Natural killer cell treated with Interleukin-12 subunit alpha and Interleukin-12 subunit beta and Interleukin-15 and Interleukin-18, amount 100 ng/mL, for 72 hours (primary cell): ENCODE measurements around the gene CEP72. TPM values are rescaled to one million over a fixed set of nuclear protein-coding genes. Genes with fewer than 3 reads are reported as not detected.
"Not testable (repeated sequence)": the region's sequence is repeated elsewhere in the genome, so short reads cannot be mapped to it uniquely, and the experiment has no call there.

Experiments
- ATAC-seq, 2 donors: fragments of 150-1000 bp; cut with Tn5 transposase in 1 of 2; sonication (Bioruptor Pico), chemical (Tn5 transposase) in 1 of 2; 2 replicates each; pipeline ENCODE4 v1.10.0; 2021
- DNase-seq: peaks from one replicate; pipeline ENCODE4 v3.0.0; 2022; ENCODE audit warnings: low spot score
- H3K27ac Mint-ChIP-seq, 2 donors: 1 replicate in 1 of 2; 2 replicates in 1 of 2; pipeline ENCODE4 v1.8.0; 2022; ENCODE audit warnings: mixed read lengths in 2 of 2, mild to moderate bottlenecking in 1 of 2, moderate library complexity in 1 of 2
- H3K27me3 Mint-ChIP-seq, 2 donors: 1 replicate in 1 of 2; 2 replicates in 1 of 2; pipeline ENCODE4 v1.8.0; 2022; ENCODE audit warnings: mixed read lengths in 2 of 2
- H3K36me3 Mint-ChIP-seq: one replicate; pipeline ENCODE4 v1.8.0; 2022; ENCODE audit warnings: mixed read lengths
- H3K4me1 Mint-ChIP-seq, 2 donors: 1 replicate in 1 of 2; 2 replicates in 1 of 2; pipeline ENCODE4 v1.8.0; 2022; ENCODE audit warnings: low read depth in 2 of 2, mixed read lengths in 2 of 2, mild to moderate bottlenecking in 1 of 2
- H3K4me3 Mint-ChIP-seq: one replicate; pipeline ENCODE4 v1.8.0; 2022; ENCODE audit warnings: mixed read lengths
- H3K9me3 Mint-ChIP-seq: 2 replicates; pipeline ENCODE4 v1.8.0; 2022; ENCODE audit warnings: mixed read lengths
- total RNA-seq, 2 donors: library from RNA; stranded (reverse); gene quantifications; one replicate each; pipeline ENCODE4 v1.2.3, GENCODE V29; 2022

Gene CEP72
- total RNA-seq, 2 donors from 2014 or later = 15.3 to 58.1 TPM

DNA sequence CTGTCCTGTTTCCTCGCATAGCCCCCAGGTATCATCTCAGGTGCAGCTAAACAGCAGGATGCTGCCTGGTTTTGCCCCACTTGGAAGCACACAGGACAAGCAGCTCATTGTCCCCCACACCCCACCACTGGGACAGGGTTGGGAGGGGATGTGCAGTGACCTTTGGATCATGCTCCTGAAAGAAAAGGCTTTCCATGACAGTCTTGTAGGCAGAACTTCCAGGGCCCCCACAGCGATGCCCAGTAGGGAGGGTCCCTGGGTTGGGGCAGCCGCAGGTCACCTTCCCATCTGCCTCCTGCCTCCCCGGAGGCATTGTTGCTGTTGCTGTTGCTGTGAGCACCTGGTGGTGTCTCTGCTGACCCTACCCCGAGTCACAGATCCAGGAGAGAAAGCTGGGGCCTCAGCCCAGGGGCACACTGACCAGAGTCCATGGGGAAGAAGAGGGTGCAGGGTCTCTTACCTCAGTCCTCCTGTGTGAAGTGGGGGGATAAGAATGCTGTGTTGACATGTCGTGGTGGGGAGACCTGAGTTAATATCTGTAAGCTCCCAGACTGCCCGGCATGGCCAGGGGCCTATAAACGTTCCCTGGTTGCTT lies 8.5 kb downstream of the CEP72 start:
- peak; percentile 56 for DNase-seq
- Mint-ChIP-seq H3K4me1 (peaks cover 8 to 14% of the 10 kb centered on the region in 2 donors), H3K27ac (no peak overlapping the region)

GRCh38 chr5:621341-621761 lies 9.2 kb downstream of the CEP72 start:
- Mint-ChIP-seq H3K27ac (no peak overlapping the region), H3K36me3 (peaks cover 4% of the 10 kb centered on the region), H3K9me3 (no peaks in the 10 kb centered on the region), H3K4me1 (peaks cover 6 to 7% of the 10 kb centered on the region in 2 donors), H3K27me3 (no peaks in the 10 kb centered on the region), H3K4me3 (no peak overlapping the region)
- peak; percentile 23 for DNase-seq
- no peak for ATAC-seq

More for the DNA sequence above, 8.5 kb downstream of the CEP72 start:
- no peak overlapping the region for H3K4me3 Mint-ChIP-seq
- H3K9me3 Mint-ChIP-seq = no peaks in the 10 kb centered on the region
- peaks cover 3% of the 10 kb centered on the region for H3K36me3 Mint-ChIP-seq
- no peaks in the 10 kb centered on the region for H3K27me3 Mint-ChIP-seq
- no peak for ATAC-seq

GRCh38 chr5:622359-622758 lies 10.2 kb downstream of the CEP72 start:
- H3K4me3 Mint-ChIP-seq = no peak overlapping the region
- H3K9me3 Mint-ChIP-seq = no peaks in the 10 kb centered on the region
- no peaks in the 10 kb centered on the region for H3K27me3 Mint-ChIP-seq
- peak; percentile 47 for DNase-seq
- H3K27ac Mint-ChIP-seq = no peak overlapping the region
- peaks cover 0 to 5% of the 10 kb centered on the region in 2 donors for H3K4me1 Mint-ChIP-seq
- peaks cover 4% of the 10 kb centered on the region for H3K36me3 Mint-ChIP-seq
- no peak for ATAC-seq

- Mint-ChIP-seq H3K27me3 (no peaks in the 10 kb centered on the region), H3K4me3 (no peak overlapping the region), H3K9me3 (no peaks in the 10 kb centered on the region), H3K36me3 (peaks cover 4% of the 10 kb centered on the region), H3K27ac (no peak overlapping the region), H3K4me1 (peaks cover 0 to under 1% of the 10 kb centered on the region in 2 donors)
- ATAC-seq = peak in 1 of 2 donors; percentile 17
- peak; percentile 40 for DNase-seq
These were observed 10.9 kb downstream of the CEP72 start for GRCh38 chr5:622946-623522.

GRCh38 chr5:623531-623930 lies 11.4 kb downstream of the CEP72 start:
- H3K4me3 Mint-ChIP-seq = no peak overlapping the region
- H3K36me3 Mint-ChIP-seq = peaks cover 4% of the 10 kb centered on the region
- H3K9me3 Mint-ChIP-seq = no peaks in the 10 kb centered on the region
- ATAC-seq = no peak
- H3K27me3 Mint-ChIP-seq = no peaks in the 10 kb centered on the region
- no peak overlapping the region for H3K27ac Mint-ChIP-seq
- H3K4me1 Mint-ChIP-seq = no peaks in the 10 kb centered on the region
- DNase-seq = no peak

GRCh38 chr5:624118-624950 lies 12.2 kb downstream of the CEP72 start:
- Mint-ChIP-seq H3K36me3 (peaks cover 4% of the 10 kb centered on the region), H3K4me3 (no peak overlapping the region), H3K9me3 (no peaks in the 10 kb centered on the region), H3K27me3 (no peaks in the 10 kb centered on the region), H3K27ac (no peak overlapping the region), H3K4me1 (no peaks in the 10 kb centered on the region)
- no peak for ATAC-seq
- DNase-seq = peak; percentile 26

DNA sequence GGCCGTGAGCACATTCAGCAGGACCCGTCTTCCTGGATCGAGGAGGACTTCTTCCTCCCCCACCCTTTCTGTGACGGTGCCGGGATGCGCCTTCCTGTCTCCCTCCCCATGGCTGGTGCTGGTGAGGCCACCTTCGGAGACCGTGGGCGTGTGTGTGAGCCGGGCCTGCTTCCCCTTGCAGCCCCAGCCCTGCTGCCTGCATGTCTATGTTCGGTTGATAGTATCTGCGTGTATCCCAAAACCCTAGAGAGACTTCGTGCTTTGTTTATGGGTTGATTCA lies 12.8 kb downstream of the CEP72 start:
- peak; percentile 54 for DNase-seq
- Mint-ChIP-seq H3K36me3 (peaks cover 4% of the 10 kb centered on the region), H3K9me3 (no peaks in the 10 kb centered on the region), H3K4me3 (no peak overlapping the region), H3K27me3 (no peaks in the 10 kb centered on the region), H3K27ac (no peak overlapping the region), H3K4me1 (no peaks in the 10 kb centered on the region)
- no peak for ATAC-seq

DNA sequence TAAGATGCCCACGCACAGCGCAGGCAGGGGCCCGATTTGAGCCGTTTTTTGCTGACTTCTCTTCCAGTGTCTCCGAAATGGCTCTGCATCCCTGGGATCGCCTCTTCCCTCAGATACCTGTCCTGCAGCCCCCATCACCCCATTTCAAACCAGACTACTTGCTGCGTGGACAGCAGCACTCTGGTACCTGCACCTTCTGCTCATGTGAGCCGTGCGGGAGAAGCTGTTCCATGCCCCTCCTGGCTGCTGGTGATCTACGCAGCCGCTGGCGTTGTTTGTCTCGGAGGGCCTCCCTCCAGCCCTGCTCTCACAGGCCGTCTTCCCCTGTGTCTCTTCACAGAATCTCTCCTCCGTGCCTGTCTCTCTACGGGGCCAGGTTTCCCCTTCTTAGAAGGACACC lies 13.4 kb downstream of the CEP72 start:
- no peak overlapping the region for H3K27ac Mint-ChIP-seq
- peaks cover 4% of the 10 kb centered on the region for H3K36me3 Mint-ChIP-seq
- ATAC-seq (no peak), DNase-seq (peak; percentile 56)
- H3K9me3 Mint-ChIP-seq = no peaks in the 10 kb centered on the region
- no peaks in the 10 kb centered on the region for H3K27me3 Mint-ChIP-seq
- H3K4me1 Mint-ChIP-seq = no peaks in the 10 kb centered on the region
- H3K4me3 Mint-ChIP-seq = no peak overlapping the region

- DNase-seq (no peak), ATAC-seq (no peak)
- H3K4me1 Mint-ChIP-seq = no peaks in the 10 kb centered on the region
- H3K36me3 Mint-ChIP-seq = peaks cover 4% of the 10 kb centered on the region
- no peak overlapping the region for H3K4me3 Mint-ChIP-seq
- H3K27ac Mint-ChIP-seq = no peak overlapping the region
- H3K9me3 Mint-ChIP-seq = no peaks in the 10 kb centered on the region
- no peaks in the 10 kb centered on the region for H3K27me3 Mint-ChIP-seq
These were observed 14.7 kb downstream of the CEP72 start for GRCh38 chr5:626850-627249.

- H3K4me1 Mint-ChIP-seq = no peaks in the 10 kb centered on the region
These were observed 15.7 kb downstream of the CEP72 start for GRCh38 chr5:627840-628239.

GRCh38 chr5:628351-629205 lies 16.4 kb downstream of the CEP72 start:
- DNase-seq = peak; percentile 15
- H3K27ac Mint-ChIP-seq, ATAC-seq, H3K4me1 Mint-ChIP-seq, H3K27me3 Mint-ChIP-seq, H3K4me3 Mint-ChIP-seq, H3K36me3 Mint-ChIP-seq, H3K9me3 Mint-ChIP-seq: not testable (repeated sequence)

More at GRCh38 chr5:627840-628239, 15.7 kb downstream of the CEP72 start:
- DNase-seq (no peak), ATAC-seq (no peak)
- Mint-ChIP-seq H3K9me3 (no peaks in the 10 kb centered on the region), H3K27ac (no peak overlapping the region), H3K36me3 (peaks cover 4% of the 10 kb centered on the region), H3K4me3 (no peak overlapping the region), H3K27me3 (no peaks in the 10 kb centered on the region)

GRCh38 chr5:633501-633955 lies 21.4 kb downstream of the CEP72 start:
- no peaks in the 10 kb centered on the region for H3K4me1 Mint-ChIP-seq
- ATAC-seq = peak in 1 of 2 donors; percentile 27
- no peaks in the 10 kb centered on the region for H3K27me3 Mint-ChIP-seq
- H3K36me3 Mint-ChIP-seq = peaks cover 6% of the 10 kb centered on the region
- no peaks in the 10 kb centered on the region for H3K9me3 Mint-ChIP-seq
- no peak overlapping the region for H3K27ac Mint-ChIP-seq
- no peak for DNase-seq
- no peak overlapping the region for H3K4me3 Mint-ChIP-seq

DNA sequence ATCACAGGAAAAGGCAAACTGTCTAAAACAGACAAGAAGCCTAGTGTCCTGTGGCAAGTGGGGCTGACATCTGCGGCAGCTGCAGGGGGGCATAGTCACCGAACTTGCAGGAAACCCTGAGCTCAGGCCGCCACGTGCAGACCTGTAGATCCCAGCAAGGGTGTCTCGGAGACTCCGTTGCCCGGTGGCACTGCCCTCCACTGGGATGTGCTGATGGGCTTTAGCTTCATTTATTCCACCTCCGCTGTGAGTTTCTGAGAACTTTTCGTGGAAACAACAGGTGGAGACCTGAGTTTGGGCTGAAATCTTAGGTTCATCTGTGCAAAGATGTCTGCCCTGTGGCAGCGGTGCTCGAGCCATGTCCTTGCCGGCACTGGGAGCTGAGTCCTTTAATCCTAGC lies 22.1 kb downstream of the CEP72 start:
- Mint-ChIP-seq H3K4me1 (no peaks in the 10 kb centered on the region), H3K36me3 (peaks cover 6% of the 10 kb centered on the region), H3K27ac (no peak overlapping the region), H3K4me3 (no peak overlapping the region), H3K27me3 (no peaks in the 10 kb centered on the region), H3K9me3 (no peaks in the 10 kb centered on the region)
- DNase-seq (no peak), ATAC-seq (no peak)
